ENCODE results near the gene ADAM12.

Gene ADAM12

GRCh38 chr10:126133082-126133620 is 255.1 kb downstream of the ADAM12 start:
- DNase-seq, result no peak

DNA sequence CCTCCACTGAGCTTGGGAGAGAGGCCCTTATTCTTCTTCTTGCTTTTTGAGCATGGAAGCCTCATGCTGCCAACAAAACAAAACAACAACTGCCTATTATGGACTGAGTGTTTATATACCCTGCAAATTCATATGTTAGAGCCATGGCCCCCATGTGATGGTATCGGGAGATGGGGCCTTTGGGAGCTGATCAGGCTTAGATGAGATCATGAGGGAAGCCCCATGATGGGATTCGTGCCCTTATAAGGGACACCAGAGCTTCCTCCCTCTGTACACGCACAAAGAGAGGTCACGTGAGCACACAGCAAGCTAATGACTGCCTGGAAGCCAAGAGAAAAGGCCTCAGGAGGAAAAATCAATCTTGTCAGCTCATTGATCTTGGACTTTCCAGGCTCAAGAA is 256.9 kb downstream of the ADAM12 start:
- no peak for DNase-seq

- DNase-seq, result no peak
Observed at GRCh38 chr10:126130271-126130710, 258.0 kb downstream of the ADAM12 start.

DNA sequence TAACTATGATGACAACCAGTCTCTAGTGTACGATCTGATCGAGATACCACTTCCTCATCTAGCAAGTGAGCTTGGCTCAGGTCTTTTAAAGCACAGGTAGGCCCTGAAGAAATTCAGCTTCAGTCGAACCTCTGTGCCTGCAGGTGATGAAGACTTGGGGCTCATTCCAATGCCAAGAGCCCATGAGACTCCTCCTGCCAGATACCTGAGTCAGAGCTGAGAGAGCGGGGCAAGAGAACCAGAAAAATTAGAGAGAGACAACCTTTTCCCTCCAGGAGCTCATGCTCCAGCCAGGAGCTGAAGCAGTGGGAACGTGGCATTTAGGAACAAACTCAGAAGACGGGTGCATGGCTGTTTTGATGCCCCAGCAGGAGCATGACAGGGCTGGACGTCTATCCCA is 259.3 kb downstream of the ADAM12 start:
- no peak for DNase-seq

DNA sequence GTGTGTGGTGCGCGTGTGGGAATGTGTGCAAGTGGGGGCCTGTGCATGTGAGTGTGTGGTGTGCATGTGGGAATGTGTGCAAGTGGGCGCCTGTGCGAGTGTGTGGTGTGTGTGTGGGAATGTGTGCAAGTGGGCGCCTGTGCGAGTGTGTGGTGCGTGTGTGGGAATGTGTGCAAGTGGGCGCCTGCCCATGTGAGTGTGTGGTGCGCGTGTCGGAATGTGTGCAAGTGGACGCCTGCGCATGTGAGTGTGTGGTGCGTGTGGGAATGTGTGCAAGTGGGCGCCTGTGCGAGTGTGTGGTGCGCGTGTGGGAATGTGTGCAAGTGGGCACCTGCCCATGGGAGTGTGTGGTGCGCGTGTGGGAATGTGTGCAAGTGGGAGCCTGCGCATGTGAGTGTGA is 259.7 kb downstream of the ADAM12 start:
- no peak for DNase-seq

DNA sequence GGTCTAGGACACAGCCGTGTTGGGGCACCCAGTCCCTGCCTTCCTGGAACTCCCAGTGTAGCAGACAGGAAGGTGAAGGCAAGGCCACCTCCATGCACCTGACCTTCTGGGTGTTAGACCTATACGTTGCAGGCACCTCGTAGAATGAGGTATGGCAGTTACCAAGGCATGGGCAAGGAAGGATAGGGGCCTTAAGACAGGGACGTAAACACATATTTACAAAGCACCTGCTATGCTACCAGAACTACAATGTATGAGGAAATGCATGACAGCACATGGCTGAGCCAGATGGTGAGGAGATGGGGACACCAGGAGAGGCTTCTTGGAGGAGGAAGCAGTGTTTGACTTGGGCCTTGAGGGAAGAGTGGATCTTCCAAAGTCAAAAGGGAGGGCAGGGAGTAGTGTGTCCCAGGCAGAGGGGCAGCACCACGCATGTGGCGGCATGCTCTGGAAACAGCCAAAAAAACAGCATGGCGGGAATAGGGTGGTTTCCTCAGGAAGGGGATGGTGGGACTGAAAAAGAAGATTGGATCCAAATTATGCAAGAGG is 260.7 kb downstream of the ADAM12 start:
- DNase-seq, result no peak

DNA sequence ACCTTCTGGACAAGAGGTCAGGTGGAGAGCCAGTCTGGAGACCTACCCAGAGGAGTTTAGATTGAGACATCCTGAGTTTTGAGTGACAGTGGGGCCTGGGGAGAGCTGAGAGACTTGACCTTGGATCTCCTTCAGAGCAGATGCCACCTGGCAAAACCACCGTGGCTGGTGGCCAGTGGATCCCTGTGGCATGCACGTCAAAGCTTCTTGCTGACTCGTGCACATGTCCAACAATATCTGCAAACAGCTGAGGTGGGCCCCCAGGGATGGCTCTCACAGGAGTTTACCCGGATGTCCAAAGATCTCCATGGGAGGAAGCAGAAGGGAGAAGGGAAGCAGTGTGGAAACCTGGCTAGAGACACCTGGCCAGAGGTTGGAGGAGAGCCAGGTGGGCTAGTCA is 261.4 kb downstream of the ADAM12 start:
- DNase-seq, result no peak

- DNase-seq, result no peak
Observed at GRCh38 chr10:126126023-126126422, 262.3 kb downstream of the ADAM12 start.

- no peak for DNase-seq
Observed at GRCh38 chr10:126124668-126125349, 263.5 kb downstream of the ADAM12 start.

DNA sequence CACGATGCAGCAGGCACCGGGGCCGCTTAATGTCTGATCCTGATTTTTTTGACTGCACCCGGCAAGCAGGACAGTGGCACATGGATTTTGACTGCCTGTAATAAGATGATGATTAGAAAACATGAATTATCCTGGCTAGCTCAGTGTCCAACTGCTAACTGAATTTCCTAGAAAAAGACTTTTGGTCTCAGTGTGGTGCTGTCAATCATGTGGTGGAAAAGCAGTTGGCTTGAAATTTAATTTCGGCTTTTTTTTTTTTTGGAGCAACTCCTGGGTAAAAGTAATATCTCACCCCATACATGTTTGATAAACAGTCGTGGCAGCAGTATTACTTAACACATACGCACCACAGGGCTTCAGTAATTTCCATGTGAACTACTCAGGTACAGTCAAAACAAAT is 264.2 kb downstream of the ADAM12 start:
- DNase-seq, result no peak

- no peak for DNase-seq
Observed at GRCh38 chr10:126123466-126123865, 264.8 kb downstream of the ADAM12 start.

DNA sequence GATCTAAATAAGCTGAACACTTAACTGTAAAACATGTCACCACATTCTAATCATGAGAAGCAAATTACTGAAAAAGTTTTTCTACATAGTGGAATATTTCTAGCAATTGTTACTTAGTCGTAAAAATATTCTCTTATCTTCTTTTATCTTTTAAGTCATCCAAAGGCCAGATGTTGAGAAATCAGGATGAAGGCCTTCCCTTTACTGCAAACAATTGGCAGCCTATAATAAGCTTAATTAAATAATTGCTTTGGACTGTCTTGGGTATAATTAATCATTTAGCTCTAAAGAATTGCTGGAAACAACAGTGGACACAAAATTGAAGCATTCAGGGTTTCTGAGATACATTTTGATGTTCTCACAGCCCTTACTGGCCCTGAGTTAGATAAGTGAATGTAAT is 265.4 kb downstream of the ADAM12 start:
- DNase-seq, result no peak

GRCh38 chr10:126119599-126119998 is 268.7 kb downstream of the ADAM12 start:
- DNase-seq, result no peak

GRCh38 chr10:126118476-126118875 is 269.8 kb downstream of the ADAM12 start:
- no peak for DNase-seq

DNA sequence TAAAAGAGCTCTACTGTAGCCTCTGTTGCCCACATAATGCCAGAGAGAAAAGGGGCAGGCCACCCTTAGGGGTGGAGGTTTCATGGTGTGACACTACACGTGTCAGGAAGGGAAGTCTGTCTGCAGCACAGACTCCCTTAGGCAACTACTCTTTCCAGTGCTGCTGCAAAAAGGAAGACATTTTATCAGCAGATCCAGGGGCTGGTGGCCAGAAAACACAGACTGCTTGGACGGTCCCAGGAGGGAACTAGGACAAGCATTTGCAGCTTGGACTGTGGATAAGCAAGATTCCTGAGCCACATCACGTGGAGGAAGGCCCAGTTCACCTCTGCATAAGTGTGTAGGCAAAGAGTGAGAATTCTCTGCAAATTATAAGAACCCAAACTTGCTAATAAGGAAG is 271.1 kb downstream of the ADAM12 start:
- DNase-seq, result no peak

GRCh38 chr10:126115886-126116285 is 272.4 kb downstream of the ADAM12 start:
- DNase-seq, result no peak

DNA sequence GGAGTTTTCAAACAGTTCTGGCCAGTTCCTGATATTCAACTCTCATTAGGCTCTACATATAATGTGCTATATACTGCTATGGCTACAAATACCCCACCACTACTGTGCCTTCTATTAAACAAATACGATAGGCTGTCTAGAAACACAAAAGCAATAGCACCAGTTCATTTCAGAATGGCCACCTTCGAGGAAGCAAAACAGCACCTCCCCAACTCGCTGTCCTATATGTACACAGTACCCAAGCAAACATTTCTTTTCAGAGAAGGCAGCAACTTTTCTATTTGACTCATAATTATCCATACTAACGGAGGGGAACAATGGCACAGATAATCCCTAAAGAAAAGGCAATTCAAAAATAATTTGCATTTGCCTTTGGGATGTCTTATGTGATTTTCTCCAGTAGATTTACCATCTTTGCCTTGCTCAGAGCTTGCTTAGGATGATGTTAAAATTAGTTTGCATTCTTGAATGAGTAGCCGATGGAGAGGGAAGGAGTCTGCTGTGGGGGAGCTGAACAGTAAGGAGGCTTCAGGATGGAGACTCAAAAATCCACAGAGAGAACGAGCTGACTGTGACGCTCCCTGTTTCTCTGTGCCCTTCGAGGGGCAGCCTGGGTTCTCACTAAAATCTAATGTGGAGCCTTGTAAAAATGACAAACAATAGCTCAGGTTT is 273.3 kb downstream of the ADAM12 start:
- DNase-seq, result no peak

- no peak for DNase-seq
Observed at GRCh38 chr10:126111516-126111915, 276.8 kb downstream of the ADAM12 start.

- no peak for DNase-seq
Observed at GRCh38 chr10:126110489-126111180, 277.6 kb downstream of the ADAM12 start.

DNA sequence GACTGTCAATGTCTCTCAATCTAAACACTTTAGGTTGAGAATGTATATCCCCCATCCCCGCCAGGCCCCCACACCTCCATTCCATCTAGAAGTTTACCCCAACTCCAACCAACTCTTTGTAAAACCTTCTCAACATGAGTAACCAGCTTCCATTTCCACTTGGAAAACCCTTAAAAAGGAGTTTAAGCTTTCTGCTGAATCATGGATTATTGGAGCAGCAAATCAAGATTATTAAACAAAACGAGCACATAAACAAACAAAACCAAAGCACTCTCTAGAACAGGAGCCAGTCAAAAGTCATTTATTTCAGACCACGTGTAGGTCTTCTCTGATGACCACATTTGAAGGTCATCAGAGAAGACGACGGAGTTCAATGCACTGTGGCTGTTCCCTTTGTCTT is 278.4 kb downstream of the ADAM12 start:
- no peak for DNase-seq

DNA sequence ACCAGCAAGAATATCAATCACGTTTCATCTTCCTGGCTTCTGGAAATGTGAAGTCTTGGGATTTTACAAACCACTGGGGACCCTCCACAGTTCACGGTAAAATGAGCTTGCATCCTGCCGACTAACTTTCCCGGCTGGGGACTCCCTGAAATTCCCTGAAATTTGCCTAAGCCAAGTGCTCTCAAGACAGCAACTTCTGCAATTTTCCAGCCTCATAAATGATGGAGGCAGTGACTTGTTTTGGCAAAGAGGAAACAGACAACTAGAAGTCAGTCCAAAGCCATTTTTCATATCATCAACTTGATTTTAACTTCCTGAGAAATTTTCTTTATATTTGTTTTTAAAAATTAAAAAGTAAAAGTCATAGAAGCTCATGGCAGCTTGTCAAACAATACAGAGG is 279.6 kb downstream of the ADAM12 start:
- DNase-seq, result no peak

GRCh38 chr10:126104767-126105166 is 283.5 kb downstream of the ADAM12 start:
- DNase-seq, result no peak

- DNase-seq, result no peak
Observed at GRCh38 chr10:126102636-126103035, 285.6 kb downstream of the ADAM12 start.

DNA sequence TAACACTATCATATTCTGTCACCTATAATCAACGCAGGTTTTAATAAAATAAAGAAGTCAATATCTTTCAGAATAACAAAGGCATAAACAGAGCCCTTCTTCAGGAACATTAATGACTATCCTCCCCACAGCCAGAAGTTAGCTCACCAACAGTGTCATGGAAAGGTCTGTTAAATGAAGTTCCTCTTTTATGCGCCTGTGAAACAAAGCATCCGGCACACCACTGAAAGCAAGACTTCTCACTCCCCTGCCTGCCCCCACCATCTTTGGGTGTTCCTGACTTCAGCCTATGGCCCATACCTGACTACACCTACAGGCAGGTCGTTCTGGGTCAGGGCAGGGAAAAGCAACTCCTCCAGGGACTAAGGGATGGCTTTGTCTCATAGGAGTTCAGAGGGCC is 286.5 kb downstream of the ADAM12 start:
- DNase-seq, result no peak

All from CD4-positive, alpha-beta T cell treated with Interleukin-4 for 4 hours (primary cell).